ENCODE measurements around the gene MAP6. TPM values are rescaled to one million over a fixed set of nuclear protein-coding genes. Genes with fewer than 3 reads are reported as not detected.

Gene MAP6
- total RNA-seq (under 1 TPM; 0.12 to 0.18 TPM), total RNA-seq (0.83 to 3.4 reads per million in 2 donors)

- Mint-ChIP-seq H3K4me1 (peaks cover 10% of the 10 kb centered on the region), H3K27ac (no peak within 1 kb of the TSS), H3K36me3 (ENCODE audit: low read depth) (peaks cover 5% of the 10 kb centered on the region), H3K4me3 (peak within 1 kb of the TSS; percentile 92), H3K27me3 (peaks cover 76% of the 10 kb centered on the region)
- DNase-seq (peak in 1 of 3 donors; percentile 16), ATAC-seq (peak; percentile 55)
- no peaks in the 10 kb centered on the region for H3K9me3 ChIP-seq (ENCODE audit: control insufficient read depth, low read length, poor library complexity, severe bottlenecking)
Measured at GRCh38 chr11:75668451-75669297, at the start of gene MAP6. Gene MAP6, minus strand, starts transcription at chr11:75669038. Its CDS starts 669 bp downstream, at chr11:75668369.

- Mint-ChIP-seq H3K36me3 (ENCODE audit: low read depth) (no peaks in the 10 kb centered on the region), H3K27me3 (peaks cover 6% of the 10 kb centered on the region), H3K4me3 (no peak within 1 kb of the TSS), H3K4me1 (peaks cover 11% of the 10 kb centered on the region), H3K27ac (peak within 1 kb of the TSS; percentile 21)
- H3K9me3 ChIP-seq (ENCODE audit: control insufficient read depth, low read length, poor library complexity, severe bottlenecking), result no peaks in the 10 kb centered on the region
- DNase-seq (no peak), ATAC-seq (no peak)
Measured at GRCh38 chr11:75717608-75718418, 49.0 kb upstream of the MAP6 start, which contains the start of gene MOGAT2. Gene MOGAT2, plus strand, starts transcription at chr11:75717838. Its CDS starts 51 bp downstream, at chr11:75717889.

GRCh38 chr11:75716659-75717058 lies 47.8 kb upstream of the MAP6 start:
- Mint-ChIP-seq H3K4me1 (peaks cover 11% of the 10 kb centered on the region), H3K27ac (no peak overlapping the region), H3K36me3 (ENCODE audit: low read depth) (no peaks in the 10 kb centered on the region), H3K4me3 (no peak overlapping the region), H3K27me3 (peaks cover 15% of the 10 kb centered on the region)
- ATAC-seq (no peak), DNase-seq (no peak)
- H3K9me3 ChIP-seq (ENCODE audit: control insufficient read depth, low read length, poor library complexity, severe bottlenecking), result no peaks in the 10 kb centered on the region

GRCh38 chr11:75715688-75716087 lies 46.9 kb upstream of the MAP6 start:
- H3K4me3 Mint-ChIP-seq, result no peak overlapping the region
- ATAC-seq, result no peak
- no peaks in the 10 kb centered on the region for H3K36me3 Mint-ChIP-seq (ENCODE audit: low read depth)
- H3K9me3 ChIP-seq (ENCODE audit: control insufficient read depth, low read length, poor library complexity, severe bottlenecking), result no peaks in the 10 kb centered on the region
- H3K27ac Mint-ChIP-seq, result no peak overlapping the region
- H3K4me1 Mint-ChIP-seq, result peaks cover 9% of the 10 kb centered on the region
- peaks cover 20% of the 10 kb centered on the region for H3K27me3 Mint-ChIP-seq
- DNase-seq, result no peak

GRCh38 chr11:75714211-75714610 lies 45.4 kb upstream of the MAP6 start:
- H3K4me1 Mint-ChIP-seq, result peaks cover 9% of the 10 kb centered on the region
- H3K27me3 Mint-ChIP-seq, result peaks cover 20% of the 10 kb centered on the region
- ATAC-seq (no peak), DNase-seq (no peak)
- no peaks in the 10 kb centered on the region for H3K9me3 ChIP-seq (ENCODE audit: control insufficient read depth, low read length, poor library complexity, severe bottlenecking)
- H3K27ac Mint-ChIP-seq, result no peak overlapping the region
- no peak overlapping the region for H3K4me3 Mint-ChIP-seq
- H3K36me3 Mint-ChIP-seq (ENCODE audit: low read depth), result no peaks in the 10 kb centered on the region

- peaks cover 33% of the 10 kb centered on the region for H3K27me3 Mint-ChIP-seq
- H3K4me1 Mint-ChIP-seq, result peaks cover 9% of the 10 kb centered on the region
- DNase-seq (peak; percentile 37 to 51 (median 46)), ATAC-seq (peak; percentile 92)
- H3K27ac Mint-ChIP-seq, result no peak overlapping the region
- H3K9me3 ChIP-seq (ENCODE audit: control insufficient read depth, low read length, poor library complexity, severe bottlenecking), result no peaks in the 10 kb centered on the region
- peak overlapping the region; percentile 52 for H3K4me3 Mint-ChIP-seq
- peaks cover 2% of the 10 kb centered on the region for H3K36me3 Mint-ChIP-seq (ENCODE audit: low read depth)
Measured at GRCh38 chr11:75706260-75706729, 37.5 kb upstream of the MAP6 start.

- H3K27me3 Mint-ChIP-seq, result peaks cover 32% of the 10 kb centered on the region
- ATAC-seq (no peak), DNase-seq (no peak)
- no peak overlapping the region for H3K27ac Mint-ChIP-seq
- peaks cover 2% of the 10 kb centered on the region for H3K36me3 Mint-ChIP-seq (ENCODE audit: low read depth)
- H3K9me3 ChIP-seq (ENCODE audit: control insufficient read depth, low read length, poor library complexity, severe bottlenecking), result no peaks in the 10 kb centered on the region
- no peak overlapping the region for H3K4me3 Mint-ChIP-seq
- H3K4me1 Mint-ChIP-seq, result peaks cover 9% of the 10 kb centered on the region
Measured at GRCh38 chr11:75705541-75705940, 36.7 kb upstream of the MAP6 start.

- DNase-seq (no peak), ATAC-seq (no peak)
- Mint-ChIP-seq H3K4me3 (no peak overlapping the region), H3K27me3 (peaks cover 49% of the 10 kb centered on the region), H3K36me3 (ENCODE audit: low read depth) (peaks cover 5% of the 10 kb centered on the region), H3K27ac (no peak overlapping the region), H3K4me1 (peaks cover 9% of the 10 kb centered on the region)
- H3K9me3 ChIP-seq (ENCODE audit: control insufficient read depth, low read length, poor library complexity, severe bottlenecking), result no peaks in the 10 kb centered on the region
Measured at GRCh38 chr11:75703695-75704237, 34.9 kb upstream of the MAP6 start.

- ATAC-seq (no peak), DNase-seq (no peak)
- peaks cover 13% of the 10 kb centered on the region for H3K36me3 Mint-ChIP-seq (ENCODE audit: low read depth)
- H3K9me3 ChIP-seq (ENCODE audit: control insufficient read depth, low read length, poor library complexity, severe bottlenecking), result no peaks in the 10 kb centered on the region
- peaks cover 7% of the 10 kb centered on the region for H3K4me1 Mint-ChIP-seq
- H3K27ac Mint-ChIP-seq, result no peak overlapping the region
- no peak overlapping the region for H3K4me3 Mint-ChIP-seq
- peaks cover 69% of the 10 kb centered on the region for H3K27me3 Mint-ChIP-seq
Measured at GRCh38 chr11:75700940-75701339, 32.1 kb upstream of the MAP6 start.

- peaks cover 79% of the 10 kb centered on the region for H3K27me3 Mint-ChIP-seq
- no peak overlapping the region for H3K27ac Mint-ChIP-seq
- no peaks in the 10 kb centered on the region for H3K4me1 Mint-ChIP-seq
- ATAC-seq (no peak), DNase-seq (no peak)
- H3K4me3 Mint-ChIP-seq, result no peak overlapping the region
- H3K9me3 ChIP-seq (ENCODE audit: control insufficient read depth, low read length, poor library complexity, severe bottlenecking), result no peaks in the 10 kb centered on the region
- peaks cover 13% of the 10 kb centered on the region for H3K36me3 Mint-ChIP-seq (ENCODE audit: low read depth)
Measured at GRCh38 chr11:75697906-75698581, 29.2 kb upstream of the MAP6 start.

- H3K27me3 Mint-ChIP-seq, result peaks cover 56% of the 10 kb centered on the region
- peaks cover 8% of the 10 kb centered on the region for H3K36me3 Mint-ChIP-seq (ENCODE audit: low read depth)
- ATAC-seq, result no peak
- H3K4me1 Mint-ChIP-seq, result no peaks in the 10 kb centered on the region
- no peak for DNase-seq
- H3K27ac Mint-ChIP-seq, result no peak overlapping the region
- H3K9me3 ChIP-seq (ENCODE audit: control insufficient read depth, low read length, poor library complexity, severe bottlenecking), result no peaks in the 10 kb centered on the region
- H3K4me3 Mint-ChIP-seq, result no peak overlapping the region
Measured at GRCh38 chr11:75691804-75692203, 23.0 kb upstream of the MAP6 start.

- Mint-ChIP-seq H3K27me3 (peaks cover 39% of the 10 kb centered on the region), H3K4me3 (no peak overlapping the region), H3K4me1 (no peaks in the 10 kb centered on the region), H3K27ac (no peak overlapping the region), H3K36me3 (ENCODE audit: low read depth) (peaks cover 2% of the 10 kb centered on the region)
- ATAC-seq, result peak; percentile 75
- no peak for DNase-seq
- H3K9me3 ChIP-seq (ENCODE audit: control insufficient read depth, low read length, poor library complexity, severe bottlenecking), result peaks cover 2% of the 10 kb centered on the region
Measured at GRCh38 chr11:75689863-75690609, 21.2 kb upstream of the MAP6 start.
